ENCODE measurements around the gene WDR13. TPM values are rescaled to one million over a fixed set of nuclear protein-coding genes. Genes with fewer than 3 reads are reported as not detected.

The WDR13 gene
- total RNA-seq, 1 donor from 2014 or later = 143 TPM

Other genes with a start within 250 kb of the WDR13 start
- not detected in 2 replicates for gene SSX3, start 240.8 kb upstream of the WDR13 start, total RNA-seq
- not detected in 2 replicates for gene SSX4, start 214.0 kb upstream of the WDR13 start, total RNA-seq
- gene SSX4B, start 185.5 kb upstream of the WDR13 start, total RNA-seq = not detected in 2 replicates
- gene SLC38A5, start 127.2 kb upstream of the WDR13 start, total RNA-seq = 10.6 and 24.2 TPM in 2 replicates
- 45.1 and 56.7 TPM in 2 replicates for gene FTSJ1, start 121.3 kb upstream of the WDR13 start, total RNA-seq
- 4.9 and 7.0 TPM in 2 replicates for gene PORCN, start 88.5 kb upstream of the WDR13 start, total RNA-seq
- gene EBP, start 75.7 kb upstream of the WDR13 start, total RNA-seq = 118 and 126 TPM in 2 replicates
- 7.8 and 11.6 TPM in 2 replicates for gene TBC1D25, start 57.8 kb upstream of the WDR13 start, total RNA-seq
- 121 and 148 TPM in 2 replicates for gene RBM3, start 23.0 kb upstream of the WDR13 start, total RNA-seq
- 0.09 TPM in 1 of 2 replicates, not detected in the other for gene WAS, start 86.3 kb downstream of the WDR13 start, total RNA-seq
- gene SUV39H1, start 99.2 kb downstream of the WDR13 start, total RNA-seq = 4.3 and 9.8 TPM in 2 replicates
- gene GLOD5, start 164.3 kb downstream of the WDR13 start, total RNA-seq = 0.28 TPM in 1 of 2 replicates, not detected in the other
- gene GATA1, start 189.1 kb downstream of the WDR13 start, total RNA-seq = not detected in 2 replicates
- 37.3 and 42.8 TPM in 2 replicates for gene HDAC6, start 204.6 kb downstream of the WDR13 start, total RNA-seq
- not detected in 2 replicates for gene ERAS, start 229.0 kb downstream of the WDR13 start, total RNA-seq
- 0.17 and 0.42 TPM in 2 replicates for gene PCSK1N, start 238.1 kb downstream of the WDR13 start, total RNA-seq